Kidney tubule cell (primary cell): ENCODE measurements around the gene RNF213.
"Not testable (repeated sequence)": the region's sequence is repeated elsewhere in the genome, so short reads cannot be mapped to it uniquely, and the experiment has no call there.

Experiments
- DNase-seq: peaks from one replicate; pipeline ENCODE4 v3.0.0-alpha.2; 2018; ENCODE audit warnings: low spot score

RNF213 gene

GRCh38 chr17:80395402-80396151 is 134.9 kb downstream of the RNF213 start:
- DNase-seq: no peak

GRCh38 chr17:80396157-80397033 is 135.7 kb downstream of the RNF213 start:
- no peak for DNase-seq

- no peak for DNase-seq
Measured at GRCh38 chr17:80397034-80397387, 136.4 kb downstream of the RNF213 start.

GRCh38 chr17:80397686-80398085 is 137.0 kb downstream of the RNF213 start:
- no peak for DNase-seq

- DNase-seq: not testable (repeated sequence)
Measured at GRCh38 chr17:80401086-80401485, 140.4 kb downstream of the RNF213 start.

- not testable (repeated sequence) for DNase-seq
Measured at GRCh38 chr17:80402102-80402501, 141.4 kb downstream of the RNF213 start.

GRCh38 chr17:80402959-80403358 is 142.3 kb downstream of the RNF213 start:
- DNase-seq: no peak

GRCh38 chr17:80406146-80406545 is 145.5 kb downstream of the RNF213 start:
- no peak for DNase-seq

- not testable (repeated sequence) for DNase-seq
Measured at GRCh38 chr17:80407917-80408316, 147.3 kb downstream of the RNF213 start.

- DNase-seq: peak; percentile 60
Measured at GRCh38 chr17:80408872-80409271, 148.2 kb downstream of the RNF213 start.

- peak; percentile 25 for DNase-seq
Measured at GRCh38 chr17:80409626-80410025, 149.0 kb downstream of the RNF213 start.

- DNase-seq: not testable (repeated sequence)
Measured at GRCh38 chr17:80410441-80411087, 149.9 kb downstream of the RNF213 start.

- peak; percentile 6 for DNase-seq
Measured at GRCh38 chr17:80413771-80414507, 153.3 kb downstream of the RNF213 start.

GRCh38 chr17:80414508-80414802 is 153.8 kb downstream of the RNF213 start:
- DNase-seq: no peak

GRCh38 chr17:80414803-80415625 is 154.4 kb downstream of the RNF213 start, which contains the start of gene ENDOV:
Gene ENDOV (plus strand): TSS chr17:80415167. CDS start chr17:80415195, 28 bp downstream.
- DNase-seq: peak; percentile 93

GRCh38 chr17:80415626-80416137 is 155.0 kb downstream of the RNF213 start:
- no peak for DNase-seq

- DNase-seq: no peak
Measured at GRCh38 chr17:80416260-80416939, 155.7 kb downstream of the RNF213 start.

GRCh38 chr17:80416940-80417293 is 156.3 kb downstream of the RNF213 start:
- no peak for DNase-seq

- DNase-seq: no peak
Measured at GRCh38 chr17:80418589-80418988, 157.9 kb downstream of the RNF213 start.

GRCh38 chr17:80419255-80419654 is 158.6 kb downstream of the RNF213 start:
- DNase-seq: no peak
